G401.6 (cell line): ENCODE data around the gene EIF4E1B.

Experiments
- FAIRE-seq: peaks from 2 replicates; lab custom pipeline; 2012; peaks lifted over from hg19 to GRCh38; lab: Jason Lieb, UNC

EIF4E1B gene

DNA sequence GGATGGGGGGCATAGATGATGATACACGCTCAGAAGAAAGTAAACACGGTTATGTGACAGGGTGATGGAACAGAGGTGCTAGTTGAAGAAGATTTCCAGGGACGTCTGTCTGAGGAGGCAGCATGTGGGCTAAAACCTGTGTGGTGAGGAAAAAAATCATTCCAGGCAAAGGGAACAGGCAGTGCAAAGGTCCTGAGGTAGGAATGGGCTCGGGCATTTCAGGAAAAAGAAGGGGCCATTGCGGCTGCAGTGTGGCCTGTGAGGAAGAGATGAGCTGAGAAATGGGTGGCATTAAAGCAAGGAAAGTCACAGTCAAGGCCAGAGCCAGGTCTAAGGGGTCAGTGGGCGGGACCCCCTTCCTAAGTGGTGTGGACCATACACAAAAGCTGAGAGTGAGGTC is 35.0 kb downstream of the EIF4E1B start:
- FAIRE-seq, result no peak

DNA sequence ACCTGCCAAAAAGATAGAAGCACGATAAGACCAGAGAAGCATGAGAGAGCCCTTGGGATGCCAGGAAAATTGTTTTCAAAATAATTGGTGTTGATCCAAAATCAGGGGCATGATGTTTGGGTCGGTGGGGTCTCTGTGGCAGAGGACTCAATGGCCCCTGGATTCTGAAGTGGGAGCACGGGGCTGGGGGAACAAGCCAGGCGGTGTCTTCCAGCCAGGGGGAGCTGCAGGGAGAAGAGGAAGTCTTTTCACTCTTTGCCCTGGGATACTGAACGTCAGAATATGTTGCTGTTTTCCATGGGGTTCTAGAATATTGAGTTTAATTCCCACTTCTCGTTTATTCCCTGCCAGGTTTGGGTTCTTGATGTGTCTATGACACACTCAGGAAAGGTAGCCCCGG is 37.2 kb downstream of the EIF4E1B start:
- no peak for FAIRE-seq

DNA sequence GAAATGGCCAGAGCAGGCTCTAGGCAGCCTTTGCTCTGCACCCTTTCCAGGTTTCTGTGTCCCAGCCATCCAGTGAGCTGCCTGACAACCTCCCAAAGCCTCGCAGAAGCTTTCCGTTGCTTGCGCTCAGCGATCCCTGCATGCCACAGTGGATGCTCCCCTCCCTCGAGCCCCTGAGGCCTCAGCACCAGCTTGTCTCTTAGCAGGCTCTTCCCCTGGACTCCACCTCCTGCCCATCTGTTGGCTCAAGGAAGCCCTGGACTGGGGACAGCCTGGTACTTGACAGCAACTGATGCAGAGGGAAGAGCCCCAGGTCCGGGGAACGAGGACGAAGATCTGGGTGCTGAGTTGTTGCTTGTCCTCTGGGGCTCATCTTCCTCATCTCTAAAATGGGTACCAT is 40.0 kb downstream of the EIF4E1B start:
- no peak for FAIRE-seq

GRCh38 chr5:176671399-176671798 is 40.9 kb downstream of the EIF4E1B start:
- no peak for FAIRE-seq

- no peak for FAIRE-seq
Observed at GRCh38 chr5:176671890-176672747, 41.6 kb downstream of the EIF4E1B start.

GRCh38 chr5:176673651-176674583 is 43.4 kb downstream of the EIF4E1B start:
- no peak for FAIRE-seq

GRCh38 chr5:176674799-176675198 is 44.3 kb downstream of the EIF4E1B start:
- no peak for FAIRE-seq

DNA sequence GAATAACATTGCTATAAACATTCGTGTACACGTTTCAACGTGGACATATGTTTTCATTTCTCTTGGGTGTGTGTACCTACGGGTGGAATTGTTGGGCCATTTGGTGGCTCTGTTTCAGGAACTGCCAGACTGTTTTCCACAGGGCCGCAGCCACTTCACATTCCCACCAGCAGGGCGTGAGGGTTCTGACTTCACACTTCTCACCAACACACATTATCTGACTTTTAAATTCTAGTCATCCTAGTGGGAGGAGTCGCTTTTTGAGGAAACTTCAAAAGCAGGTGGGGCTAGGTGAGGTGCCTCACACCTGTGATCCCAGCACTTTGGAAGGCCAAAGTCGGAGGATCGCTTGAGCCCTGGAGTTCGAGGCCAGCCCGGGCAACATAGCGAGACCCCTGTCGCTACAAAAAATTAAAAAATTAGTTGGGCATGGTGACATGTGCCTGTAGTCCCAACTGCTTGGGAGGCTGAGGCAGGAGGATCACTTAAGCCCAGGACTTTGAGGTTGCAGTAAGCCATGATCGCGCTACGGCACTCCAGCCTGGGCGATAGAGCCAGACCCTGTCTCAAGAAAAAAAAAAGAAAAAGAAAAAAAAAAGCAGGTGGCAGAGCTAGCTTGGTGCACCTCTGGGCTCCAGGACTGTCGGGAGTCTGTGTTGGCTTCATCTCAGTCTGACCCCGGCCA is 45.3 kb downstream of the EIF4E1B start:
- peak; percentile 66 for FAIRE-seq

GRCh38 chr5:176676361-176676824 is 45.9 kb downstream of the EIF4E1B start:
- no peak for FAIRE-seq

- no peak for FAIRE-seq
Observed at GRCh38 chr5:176677209-176677939, 46.9 kb downstream of the EIF4E1B start.

GRCh38 chr5:176678584-176678983 is 48.1 kb downstream of the EIF4E1B start:
- no peak for FAIRE-seq

GRCh38 chr5:176679365-176680225 is 49.1 kb downstream of the EIF4E1B start:
- no peak for FAIRE-seq

- no peak for FAIRE-seq
Observed at GRCh38 chr5:176680226-176680563, 49.7 kb downstream of the EIF4E1B start.

DNA sequence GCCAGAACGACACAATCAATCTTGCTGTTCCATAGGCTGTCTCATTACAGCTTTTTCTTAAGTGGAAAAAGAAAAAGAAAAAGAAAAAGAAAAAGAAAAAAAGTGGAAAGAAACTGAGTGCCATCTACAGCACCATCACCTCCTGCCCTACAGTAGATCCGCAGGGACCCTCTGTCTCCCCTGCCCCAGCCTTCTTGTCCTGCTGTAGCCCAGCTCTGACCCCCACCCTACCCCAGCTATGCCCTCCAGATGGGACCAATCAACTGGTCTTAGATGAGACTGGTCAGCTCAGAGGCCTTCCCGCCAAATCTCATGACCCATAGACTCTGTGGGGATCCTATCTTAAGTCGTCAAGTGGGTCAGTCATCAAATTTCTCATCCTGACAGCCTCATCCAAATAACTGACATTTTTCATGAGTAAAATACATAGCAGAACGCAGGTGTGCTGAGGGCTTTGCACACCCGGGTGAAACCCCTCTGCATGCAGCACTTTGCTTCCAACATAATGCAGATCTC is 51.6 kb downstream of the EIF4E1B start:
- no peak for FAIRE-seq

- FAIRE-seq, result no peak
Observed at GRCh38 chr5:176685010-176685409, 54.5 kb downstream of the EIF4E1B start.

DNA sequence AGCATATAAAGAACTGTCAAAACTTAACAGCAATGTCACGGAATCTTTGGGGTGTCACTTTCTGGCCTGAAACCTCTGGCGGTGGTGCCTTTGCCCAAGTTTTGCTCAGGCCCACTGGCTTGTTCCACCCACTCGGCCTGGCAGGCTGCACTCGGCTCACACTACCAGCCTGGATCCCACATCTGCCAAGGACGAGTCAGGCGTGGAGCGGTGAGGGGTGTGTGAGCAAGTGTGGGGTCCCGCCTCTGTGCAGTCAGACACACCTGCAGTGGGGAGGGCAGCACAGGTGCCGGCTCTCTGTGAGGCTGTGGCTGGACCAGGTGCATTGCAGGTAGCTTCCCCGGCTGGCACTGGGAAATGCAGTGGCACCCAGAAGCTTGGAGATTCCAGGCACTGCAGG is 56.8 kb downstream of the EIF4E1B start:
- FAIRE-seq, result no peak

- FAIRE-seq, result no peak
Observed at GRCh38 chr5:176687881-176688280, 57.4 kb downstream of the EIF4E1B start.

- FAIRE-seq, result no peak
Observed at GRCh38 chr5:176690911-176691310, 60.4 kb downstream of the EIF4E1B start.

DNA sequence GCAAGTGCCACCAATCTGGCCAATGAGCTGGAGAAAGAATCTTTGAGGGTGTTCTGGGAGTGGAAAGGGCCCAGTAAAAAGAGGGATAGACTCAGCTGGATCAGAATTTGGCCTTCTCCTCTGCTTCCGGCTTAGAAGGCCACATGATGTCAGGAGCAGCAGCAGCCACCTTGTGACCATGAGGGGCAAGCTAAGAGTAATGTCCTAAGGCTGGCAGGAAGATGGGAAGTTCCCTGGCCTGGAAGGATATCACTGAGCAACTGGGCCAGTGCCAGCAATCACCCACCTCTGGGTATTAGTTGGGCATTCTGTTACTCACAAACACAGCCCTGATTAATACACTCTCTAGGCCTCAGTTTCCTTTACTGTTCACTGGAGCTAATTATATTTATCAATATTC is 61.0 kb downstream of the EIF4E1B start:
- FAIRE-seq, result no peak

- FAIRE-seq, result no peak
Observed at GRCh38 chr5:176692326-176692725, 61.9 kb downstream of the EIF4E1B start.
